Measurements from ENCODE around the gene TNFRSF25.
A peak's percentile ranks its signal among the peaks of the same experiment; 100 is the strongest.
"Not testable (repeated sequence)": the region's sequence is repeated elsewhere in the genome, so short reads cannot be mapped to it uniquely, and the experiment has no call there.

TNFRSF25 gene

DNA sequence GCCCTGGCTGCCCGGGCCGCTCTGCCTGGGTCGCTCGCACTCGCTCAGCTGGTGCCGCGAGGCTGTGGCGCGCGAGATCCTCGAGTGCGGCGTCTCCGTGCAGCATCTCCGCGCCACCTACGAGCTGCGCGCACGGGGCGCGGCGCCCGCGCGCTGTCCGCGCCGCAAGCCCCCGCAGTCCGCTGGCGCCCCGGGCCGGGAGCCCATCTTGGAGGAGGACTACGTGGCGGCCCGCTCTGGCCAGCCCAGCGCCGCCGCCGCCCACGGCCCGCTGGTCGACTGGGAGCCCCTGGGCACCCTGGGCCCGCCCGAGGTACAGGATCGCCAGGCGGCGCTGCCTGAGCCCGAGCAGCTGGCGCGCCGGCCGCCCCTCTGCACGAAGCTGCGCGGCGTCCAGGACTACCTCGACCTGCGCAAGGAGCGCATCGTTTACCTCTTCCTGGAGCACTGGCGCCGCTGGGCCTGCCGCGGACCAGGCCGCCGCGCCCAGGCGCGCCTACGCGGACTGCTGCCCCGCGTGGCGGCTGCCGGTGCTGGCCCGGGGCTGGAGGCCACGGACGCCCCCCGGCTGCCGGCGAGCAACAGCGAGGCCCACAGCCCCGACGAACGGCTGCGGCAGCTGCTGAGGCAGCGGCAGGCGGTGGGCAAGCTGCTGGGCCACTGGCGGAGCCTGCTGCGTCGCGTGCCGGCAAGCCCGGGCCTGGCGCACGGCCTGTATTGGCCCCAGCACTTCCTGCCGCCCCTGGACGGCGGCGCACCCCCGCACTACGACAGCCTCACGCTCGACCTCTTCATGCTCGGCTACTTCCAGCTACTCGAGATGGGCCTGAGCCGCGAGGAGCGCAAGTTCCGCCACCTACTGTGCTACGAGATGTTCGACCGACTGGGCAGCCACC lies 10.9 kb downstream of the TNFRSF25 start:
- no peaks in the 10 kb centered on the region for H3K9me3 Mint-ChIP-seq
- no peaks in the 10 kb centered on the region for H3K36me3 Mint-ChIP-seq (ENCODE audit: low read depth)
- no peak overlapping the region for H3K27ac Mint-ChIP-seq
- H3K4me1 Mint-ChIP-seq, result peaks cover 46% of the 10 kb centered on the region
- H3K27me3 Mint-ChIP-seq (ENCODE audit: low read depth, poor library complexity), result peaks cover 23% of the 10 kb centered on the region
- TF ChIP-seq, protein P1, sequence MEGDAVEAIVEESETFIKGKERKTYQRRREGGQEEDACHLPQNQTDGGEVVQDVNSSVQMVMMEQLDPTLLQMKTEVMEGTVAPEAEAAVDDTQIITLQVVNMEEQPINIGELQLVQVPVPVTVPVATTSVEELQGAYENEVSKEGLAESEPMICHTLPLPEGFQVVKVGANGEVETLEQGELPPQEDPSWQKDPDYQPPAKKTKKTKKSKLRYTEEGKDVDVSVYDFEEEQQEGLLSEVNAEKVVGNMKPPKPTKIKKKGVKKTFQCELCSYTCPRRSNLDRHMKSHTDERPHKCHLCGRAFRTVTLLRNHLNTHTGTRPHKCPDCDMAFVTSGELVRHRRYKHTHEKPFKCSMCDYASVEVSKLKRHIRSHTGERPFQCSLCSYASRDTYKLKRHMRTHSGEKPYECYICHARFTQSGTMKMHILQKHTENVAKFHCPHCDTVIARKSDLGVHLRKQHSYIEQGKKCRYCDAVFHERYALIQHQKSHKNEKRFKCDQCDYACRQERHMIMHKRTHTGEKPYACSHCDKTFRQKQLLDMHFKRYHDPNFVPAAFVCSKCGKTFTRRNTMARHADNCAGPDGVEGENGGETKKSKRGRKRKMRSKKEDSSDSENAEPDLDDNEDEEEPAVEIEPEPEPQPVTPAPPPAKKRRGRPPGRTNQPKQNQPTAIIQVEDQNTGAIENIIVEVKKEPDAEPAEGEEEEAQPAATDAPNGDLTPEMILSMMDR (IDR thresholded peaks at IDR 0.05), result no peak
- no peak for DNase-seq
- H3K4me3 Mint-ChIP-seq, result no peak overlapping the region

DNA sequence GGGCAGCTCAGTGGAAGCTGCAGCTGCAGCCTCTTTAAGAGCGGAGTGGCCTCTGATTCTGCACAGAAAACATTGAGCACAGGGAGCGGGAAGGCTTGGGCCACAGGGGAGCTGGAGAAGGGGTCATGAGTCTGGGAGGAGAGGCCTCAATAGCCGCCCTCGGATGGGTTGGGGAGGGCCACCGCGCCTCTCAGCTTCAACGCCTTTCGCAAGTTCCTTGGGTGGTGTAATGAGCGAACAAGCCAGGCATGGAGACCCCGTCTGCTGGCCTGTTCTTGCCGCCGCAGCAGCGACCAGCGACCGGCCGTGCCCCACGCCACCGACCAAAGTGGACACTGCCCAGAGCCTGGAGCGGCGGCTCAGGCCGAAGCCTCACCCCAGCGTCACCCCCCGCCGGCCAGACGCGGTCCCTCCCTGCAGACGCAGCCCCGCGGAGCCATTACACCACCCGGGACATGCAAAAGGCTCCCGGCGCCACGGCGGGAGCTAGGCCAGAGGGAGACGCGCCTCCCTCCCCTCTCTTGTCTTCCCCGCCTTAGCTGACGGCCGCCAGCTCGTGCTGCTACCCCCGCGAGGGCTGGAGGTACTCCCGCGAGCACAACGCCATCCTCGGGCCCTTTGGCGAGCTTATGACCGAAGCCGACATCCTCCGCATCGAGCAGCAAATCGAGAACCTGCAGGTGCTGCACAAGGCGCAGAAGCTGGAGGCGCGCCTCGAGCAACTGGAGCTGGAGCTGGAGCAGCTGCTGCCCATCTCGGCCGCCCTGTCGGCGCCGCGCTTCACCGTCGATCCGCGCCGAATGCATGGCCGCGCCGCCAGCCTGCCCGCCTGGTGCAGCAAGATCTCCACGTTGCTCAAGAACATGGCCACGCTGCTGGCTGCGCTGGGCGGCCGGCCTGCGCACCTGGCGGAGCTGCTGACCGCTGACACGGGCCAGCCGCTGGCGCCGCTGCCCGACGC lies 11.8 kb downstream of the TNFRSF25 start:
- not testable (repeated sequence) for DNase-seq; H3K4me3 Mint-ChIP-seq; H3K36me3 Mint-ChIP-seq (ENCODE audit: low read depth); H3K9me3 Mint-ChIP-seq
- H3K27me3 Mint-ChIP-seq (ENCODE audit: low read depth, poor library complexity), result peaks cover 23% of the 10 kb centered on the region
- peaks cover 46% of the 10 kb centered on the region for H3K4me1 Mint-ChIP-seq
- H3K27ac Mint-ChIP-seq, result peak overlapping the region; percentile 72

DNA sequence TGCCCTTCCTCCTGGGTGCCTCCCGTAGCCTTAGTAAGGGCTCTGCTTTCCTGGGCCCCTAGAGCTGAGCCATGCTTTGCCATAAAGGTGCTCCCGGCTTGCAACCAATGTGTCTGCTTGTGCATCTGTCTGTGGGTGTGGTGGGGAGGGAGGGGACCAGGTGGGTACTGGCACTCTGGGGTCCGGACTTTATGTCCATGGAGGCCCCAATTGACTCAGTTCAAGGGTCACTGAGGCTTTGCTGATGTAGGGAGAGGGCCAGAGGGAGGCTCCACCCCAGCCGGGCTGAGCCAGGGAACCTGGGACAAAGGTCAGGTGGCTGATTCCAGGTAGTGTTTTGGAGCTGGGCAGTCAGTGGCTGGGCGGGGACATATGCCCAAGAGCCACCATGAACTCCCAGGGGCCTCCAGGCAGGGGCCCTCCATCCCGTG lies 15.0 kb downstream of the TNFRSF25 start:
- H3K27ac Mint-ChIP-seq, result no peak overlapping the region
- TF ChIP-seq, protein P1 (IDR thresholded peaks at IDR 0.05), result no peak
- DNase-seq, result no peak
- H3K4me3 Mint-ChIP-seq, result peak overlapping the region; percentile 64
- no peaks in the 10 kb centered on the region for H3K36me3 Mint-ChIP-seq (ENCODE audit: low read depth)
- H3K27me3 Mint-ChIP-seq (ENCODE audit: low read depth, poor library complexity), result peaks cover 40% of the 10 kb centered on the region
- peaks cover 36% of the 10 kb centered on the region for H3K4me1 Mint-ChIP-seq
- no peaks in the 10 kb centered on the region for H3K9me3 Mint-ChIP-seq

DNA sequence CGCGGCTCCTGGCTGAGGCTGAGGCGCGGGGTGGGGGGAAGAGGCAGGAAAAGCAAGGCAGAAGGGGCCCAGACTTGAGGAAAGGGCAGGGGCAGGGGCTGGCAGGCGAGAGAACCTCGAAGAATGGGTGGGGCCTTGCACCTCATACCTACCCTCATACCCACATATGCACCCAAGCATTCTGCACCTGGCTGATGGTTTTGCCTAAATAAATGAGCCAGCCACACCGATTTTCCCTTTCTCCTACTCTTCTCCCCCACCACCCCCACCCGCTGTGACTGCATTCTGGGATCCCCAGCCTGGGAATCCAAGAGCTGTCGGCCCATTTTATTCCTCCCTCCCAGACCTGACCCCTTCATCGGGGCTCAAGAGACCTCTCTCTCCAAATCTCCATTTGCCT lies 15.5 kb downstream of the TNFRSF25 start:
- H3K9me3 Mint-ChIP-seq; DNase-seq; H3K36me3 Mint-ChIP-seq (ENCODE audit: low read depth); H3K27ac Mint-ChIP-seq: not testable (repeated sequence)
- H3K4me3 Mint-ChIP-seq, result peak overlapping the region; percentile 64
- peaks cover 40% of the 10 kb centered on the region for H3K27me3 Mint-ChIP-seq (ENCODE audit: low read depth, poor library complexity)
- H3K4me1 Mint-ChIP-seq, result peaks cover 38% of the 10 kb centered on the region

DNA sequence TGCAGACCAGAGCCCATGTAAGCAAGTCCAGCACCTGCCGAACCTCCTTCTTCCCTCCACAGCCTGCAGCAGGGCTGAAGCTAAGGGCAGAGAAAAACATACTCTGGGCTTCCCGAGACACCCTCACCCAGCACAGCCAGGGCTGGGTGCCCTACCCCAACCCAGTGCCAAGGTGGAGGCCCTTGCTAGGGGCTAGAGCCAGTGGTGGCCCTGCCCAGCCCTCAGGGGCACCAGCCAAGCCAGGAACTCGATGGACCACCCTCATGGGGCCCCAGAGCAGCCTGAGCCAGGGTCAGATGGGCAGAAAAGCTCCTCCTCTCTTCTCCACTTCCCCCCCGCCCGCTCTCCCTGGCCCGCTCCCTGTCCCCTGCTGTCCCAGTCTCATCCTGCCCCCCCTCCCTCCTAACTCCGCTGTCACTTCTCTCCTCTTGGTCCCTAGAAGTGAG lies 15.9 kb downstream of the TNFRSF25 start:
- DNase-seq, result no peak
- TF ChIP-seq, protein P1 (IDR thresholded peaks at IDR 0.05), result no peak
- peaks cover 40% of the 10 kb centered on the region for H3K4me1 Mint-ChIP-seq
- H3K9me3 Mint-ChIP-seq, result no peaks in the 10 kb centered on the region
- H3K27ac Mint-ChIP-seq, result no peak overlapping the region
- H3K36me3 Mint-ChIP-seq (ENCODE audit: low read depth), result no peaks in the 10 kb centered on the region
- peak overlapping the region; percentile 54 for H3K4me3 Mint-ChIP-seq
- peaks cover 41% of the 10 kb centered on the region for H3K27me3 Mint-ChIP-seq (ENCODE audit: low read depth, poor library complexity)

- Mint-ChIP-seq H3K4me3 (peak overlapping the region; percentile 54), H3K27me3 (ENCODE audit: low read depth, poor library complexity) (peaks cover 48% of the 10 kb centered on the region), H3K9me3 (no peaks in the 10 kb centered on the region), H3K4me1 (peaks cover 50% of the 10 kb centered on the region), H3K36me3 (ENCODE audit: low read depth) (no peaks in the 10 kb centered on the region), H3K27ac (no peak overlapping the region)
- TF ChIP-seq, protein P1 (IDR thresholded peaks at IDR 0.05), result no peak
- DNase-seq, result peak; percentile 77
Observed at GRCh38 chr1:6448749-6449631, 17.0 kb downstream of the TNFRSF25 start.

Measured in nephron progenitor cell (in vitro differentiated cells).